8988T (cell line): ENCODE measurements around the gene LILRB2.
"Not testable (repeated sequence)": the region's sequence is repeated elsewhere in the genome, so short reads cannot be mapped to it uniquely, and the experiment has no call there.

Experiments
- DNase-seq: peaks from one replicate; pipeline ENCODE4 v3.0.0; 2011

The LILRB2 gene

GRCh38 chr19:54239491-54240371 is 41.2 kb downstream of the LILRB2 start:
- DNase-seq, result not testable (repeated sequence)

GRCh38 chr19:54233941-54234340 is 47.0 kb downstream of the LILRB2 start:
- no peak for DNase-seq

GRCh38 chr19:54231077-54231931 is 49.6 kb downstream of the LILRB2 start:
- no peak for DNase-seq

- DNase-seq, result no peak
Observed at GRCh38 chr19:54230031-54230430, 50.9 kb downstream of the LILRB2 start.

- no peak for DNase-seq
Observed at GRCh38 chr19:54229146-54229545, 51.8 kb downstream of the LILRB2 start.

DNA sequence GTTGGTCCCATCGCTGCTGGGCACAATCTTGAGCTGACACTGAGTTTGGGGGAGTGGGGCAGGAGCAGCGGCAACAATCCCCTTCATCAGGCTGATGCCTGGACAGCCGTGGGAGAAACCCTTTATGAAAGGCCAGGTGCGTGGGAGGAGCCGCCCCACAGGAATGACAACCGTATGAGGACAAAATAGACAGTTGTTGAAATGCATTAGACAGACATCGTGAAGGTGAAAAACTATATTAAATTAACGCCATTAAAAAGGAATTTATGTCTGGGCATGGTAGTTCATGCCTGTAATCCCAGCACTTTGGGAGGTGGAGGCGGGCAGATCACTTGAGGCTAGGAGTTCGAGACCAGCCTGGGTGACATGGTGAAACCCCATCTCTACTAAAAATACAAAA is 56.3 kb downstream of the LILRB2 start:
- DNase-seq, result not testable (repeated sequence)

DNA sequence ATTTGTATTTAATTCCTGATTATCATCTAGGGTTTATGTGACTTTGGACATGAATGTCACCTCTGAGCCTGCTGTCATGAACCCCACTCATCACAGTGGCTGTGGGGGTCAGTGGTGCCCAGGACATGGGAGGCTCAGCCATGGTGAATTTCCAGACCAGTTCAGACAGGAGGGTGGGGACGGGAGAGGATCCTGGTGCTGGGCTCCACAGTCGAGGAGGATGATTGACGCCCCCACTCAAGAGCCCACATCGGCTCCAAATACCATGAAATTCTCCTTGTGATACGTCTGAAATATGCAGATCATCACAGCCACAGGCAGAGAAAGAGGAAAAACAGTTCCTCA is 57.0 kb downstream of the LILRB2 start:
- DNase-seq, result not testable (repeated sequence)
